Aorta (tissue), 5 donors: ENCODE data around the gene TRAF7. TPM values are rescaled to one million over a fixed set of nuclear protein-coding genes. Genes with fewer than 3 reads are reported as not detected.

Experiments
- ATAC-seq: fragments of 200-7000 bp; cut with Tn5 transposase; one replicate; pipeline ENCODE4 v1.9.1; 2022; ENCODE audit warnings: moderate library complexity; ENCODE audit not compliant: low FRiP score
- DNase-seq, 2 donors: peaks; one replicate each; pipeline ENCODE4 v3.0.0-alpha.2; 2020
- H3K27ac ChIP-seq, 2 donors: one replicate each; pipeline ENCODE4 v1.5.1; 2013; ENCODE audit warnings: low read length in 2 of 2, mild to moderate bottlenecking in 2 of 2, moderate library complexity in 2 of 2, control low read depth in 1 of 2, inconsistent platforms in 1 of 2, low read depth in 1 of 2
- H3K27me3 ChIP-seq, 2 donors: one replicate each; pipeline ENCODE4 v1.6.1; 2013; ENCODE audit warnings: control low read depth in 1 of 2, low read length in 1 of 2, mild to moderate bottlenecking in 1 of 2, moderate library complexity in 1 of 2; ENCODE audit not compliant: insufficient read depth in 2 of 2, control insufficient read depth in 1 of 2
- H3K36me3 ChIP-seq, 2 donors: one replicate each; pipeline ENCODE4 v1.6.1; 2013; ENCODE audit warnings: control low read depth in 1 of 2, low read length in 1 of 2, mild to moderate bottlenecking in 1 of 2; ENCODE audit not compliant: insufficient read depth in 2 of 2, control insufficient read depth in 1 of 2
- H3K4me1 ChIP-seq, 2 donors: one replicate each; pipeline ENCODE4 v1.6.1; 2013; ENCODE audit warnings: low read length in 2 of 2, control low read depth in 1 of 2, mild to moderate bottlenecking in 1 of 2, moderate library complexity in 1 of 2; ENCODE audit not compliant: insufficient read depth in 2 of 2, control insufficient read depth in 1 of 2
- H3K4me3 ChIP-seq, 2 donors: one replicate each; pipeline ENCODE4 v1.5.1; 2013; ENCODE audit warnings: low read length in 2 of 2, control low read depth in 1 of 2, mild to moderate bottlenecking in 1 of 2
- H3K9me3 ChIP-seq: one replicate; pipeline ENCODE4 v1.6.1; 2013; ENCODE audit warnings: mild to moderate bottlenecking, low read length; ENCODE audit not compliant: control insufficient read depth
- WGBS, 2 donors: extraction: QIAGEN DNeasy Blood & Tissue Kit; methylation state at CpG; one replicate each; pipeline ENCODE4 v1.1.7; 2013; 5-methylcytosine and 5-hydroxymethylcytosine counted together
- intact Hi-C, 2 donors: fragments of 100-400 bp; cut with DNase I; formaldehyde crosslinking; loops; one replicate each; pipeline versions ENCODE4 v1.14.2 to v1.15.0; 2022
- polyA plus RNA-seq, 2 donors: library from polyadenylated mRNA; stranded (reverse); fragments of 200-250 nt; gene quantifications; one replicate each; pipeline ENCODE4 v1.2.3, GENCODE V29; 2013
- total RNA-seq, 2 donors: library from RNA; stranded (reverse); fragmentation: NEBNext Ultra II Directional; extraction: Animal tissue kit (Norgen Biotek cat#: 25700); gene quantifications; one replicate each; pipeline ENCODE4 v1.2.1, GENCODE V29; 2021
- donor health status: healthy with polysubstance abuse.
- donor health status: Bipolar disorder and iron deficiency.
- donor health status: DM: no; HTN: no; CAD: no.
- donor health status: DM: no; HTN: no; CAD: no.
- donor health status: DM: yes; HTN: yes; CAD: no.

Gene TRAF7
- total and polyA plus RNA-seq, 4 donors = 24.4 to 54.4 (median 42.8) TPM

DNA sequence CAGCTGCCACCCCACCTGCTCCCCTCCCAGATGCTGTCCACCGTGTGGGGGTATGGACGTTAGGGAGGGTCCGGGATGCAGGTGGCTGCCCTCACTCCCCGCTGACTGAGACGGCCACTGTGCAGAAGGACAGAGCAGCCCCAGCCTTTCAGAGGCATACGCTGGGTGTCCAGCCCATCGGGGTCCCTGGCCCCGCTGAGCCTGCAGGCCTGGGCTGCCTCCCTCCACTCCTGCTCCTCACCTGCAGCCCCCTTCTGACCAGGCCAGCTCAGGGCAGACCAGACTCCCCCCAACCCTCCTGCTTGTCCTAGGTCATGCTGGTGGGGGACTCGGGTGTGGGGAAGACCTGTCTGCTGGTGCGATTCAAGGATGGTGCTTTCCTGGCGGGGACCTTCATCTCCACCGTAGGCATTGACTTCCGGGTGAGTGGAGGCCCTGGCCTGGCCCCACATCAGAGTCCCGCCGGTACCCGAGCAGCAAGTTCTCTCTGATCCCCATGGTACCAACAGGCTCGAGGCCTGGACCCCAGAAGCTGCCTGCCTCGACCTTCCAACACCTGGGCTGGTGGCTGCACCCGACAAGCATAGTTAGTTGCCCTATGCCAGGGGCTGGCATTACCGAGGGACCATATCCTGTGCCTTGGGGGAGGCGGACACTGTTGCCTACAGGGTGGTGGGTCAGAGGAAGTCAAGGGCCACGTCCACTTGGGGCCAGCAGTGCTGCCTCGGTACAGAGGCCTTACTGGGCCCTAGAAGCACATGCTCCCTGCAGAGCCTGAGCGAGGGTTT is 5.8 kb upstream of the TRAF7 start:
- no peaks in the 10 kb centered on the region for H3K9me3 ChIP-seq
- no peak overlapping the region for H3K4me3 ChIP-seq
- ATAC-seq = no peak
- DNase-seq = peak in 1 of 2 donors; percentile 75
- WGBS, 2 donors = 69% methylated on average over 24 of the region's 24 CpGs
- no peaks in the 10 kb centered on the region for H3K27me3 ChIP-seq
- intact Hi-C loops = loop anchor here in 1 of 2 donors (5.0 to 10.0 kb wide), 2 partner anchors 105 to 128 kb away; partner anchors contain the start of gene ECI1
- no peak overlapping the region for H3K27ac ChIP-seq
- no peaks in the 10 kb centered on the region for H3K4me1 ChIP-seq
- H3K36me3 ChIP-seq = no peaks in the 10 kb centered on the region

DNA sequence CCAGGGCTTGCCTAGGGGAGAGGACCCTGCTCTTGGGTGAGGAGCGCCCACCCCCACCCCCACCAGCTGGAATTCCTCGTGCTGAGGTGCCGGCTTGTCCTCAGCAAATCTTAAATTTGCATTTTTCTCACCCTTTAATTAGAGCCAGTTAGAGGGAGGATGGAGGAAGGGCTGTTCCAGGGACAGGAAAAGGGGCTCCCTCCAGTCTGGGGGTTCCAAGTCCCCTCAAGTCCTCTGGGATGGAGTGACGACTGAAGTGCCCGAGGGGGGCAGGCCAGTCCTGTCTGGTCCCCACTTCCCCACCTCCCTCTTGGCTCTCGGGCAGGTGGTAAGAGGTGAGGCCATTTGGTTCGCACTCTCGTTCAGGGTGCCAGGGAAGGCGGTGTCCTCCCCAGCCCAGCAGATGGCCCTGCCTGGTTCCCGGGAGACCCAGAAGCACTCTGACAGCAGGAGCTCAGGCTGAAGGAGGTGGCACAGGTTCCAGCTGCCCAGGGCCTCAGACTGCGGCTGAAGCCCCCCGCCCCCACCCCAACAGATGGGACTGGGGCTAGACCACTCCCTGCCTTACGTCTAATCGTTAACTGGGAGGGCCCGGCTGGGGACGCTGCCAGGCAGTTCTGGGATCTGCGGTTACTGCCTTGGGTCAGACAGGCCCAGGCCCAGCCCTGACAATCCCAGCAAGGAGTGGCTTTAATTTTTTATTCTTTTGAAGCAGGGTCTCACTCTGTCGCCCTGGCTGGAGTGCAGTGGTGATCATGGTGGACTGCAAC is 5.0 kb upstream of the TRAF7 start:
- 59 to 62% methylated on average over 18 of the region's 18 CpGs for WGBS, 2 donors
- ATAC-seq (no peak), DNase-seq (no peak)
- no peaks in the 10 kb centered on the region for H3K9me3 ChIP-seq
- H3K27ac ChIP-seq = no peak overlapping the region
- H3K27me3 ChIP-seq = no peaks in the 10 kb centered on the region
- H3K4me3 ChIP-seq = no peak overlapping the region
- intact Hi-C loops = loop anchor here in 1 of 2 donors (5.0 to 10.0 kb wide), 2 partner anchors 104 to 128 kb away; partner anchors contain the start of gene ECI1
- H3K4me1 ChIP-seq = no peaks in the 10 kb centered on the region
- no peaks in the 10 kb centered on the region for H3K36me3 ChIP-seq

DNA sequence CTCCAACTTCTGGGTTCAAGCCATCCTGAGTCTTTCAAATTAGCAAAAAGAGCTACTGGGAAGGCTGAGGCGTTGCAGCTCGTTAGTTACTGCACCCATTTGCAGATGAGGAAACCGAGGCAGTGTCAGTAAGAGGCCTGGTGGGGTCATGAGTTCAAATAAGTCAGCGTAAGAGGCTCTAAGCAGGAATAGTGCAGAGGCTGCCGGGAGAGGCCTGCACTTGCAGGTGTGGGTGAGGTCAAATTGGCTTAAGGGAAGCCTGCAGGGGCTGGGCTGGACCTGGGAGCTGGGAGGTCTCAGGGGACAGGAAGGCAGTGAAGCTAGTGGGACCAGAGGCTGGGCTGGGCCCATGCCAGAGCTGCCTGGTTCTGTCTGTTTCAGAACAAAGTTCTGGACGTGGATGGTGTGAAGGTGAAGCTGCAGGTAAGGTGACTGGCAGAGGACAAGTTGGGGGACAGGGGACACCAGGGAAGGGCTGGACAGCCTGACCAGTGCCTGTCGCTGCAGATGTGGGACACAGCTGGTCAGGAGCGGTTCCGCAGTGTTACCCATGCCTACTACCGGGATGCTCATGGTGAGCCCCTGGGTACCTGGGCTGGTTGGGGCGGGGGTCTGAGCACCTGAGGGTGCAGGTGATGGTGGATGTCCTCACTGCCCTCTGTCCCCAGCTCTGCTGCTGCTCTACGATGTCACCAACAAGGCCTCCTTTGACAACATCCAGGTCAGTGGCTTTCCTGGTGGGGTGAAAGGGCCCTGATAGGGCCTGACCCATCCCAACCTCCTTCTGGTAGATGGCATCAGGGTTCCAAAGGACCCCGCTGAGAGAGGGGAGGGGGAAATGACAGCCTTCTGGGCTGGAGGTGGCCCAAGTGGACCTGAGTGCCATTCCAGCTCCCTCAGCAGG is 4.1 kb upstream of the TRAF7 start:
- no peak overlapping the region for H3K27ac ChIP-seq

DNA sequence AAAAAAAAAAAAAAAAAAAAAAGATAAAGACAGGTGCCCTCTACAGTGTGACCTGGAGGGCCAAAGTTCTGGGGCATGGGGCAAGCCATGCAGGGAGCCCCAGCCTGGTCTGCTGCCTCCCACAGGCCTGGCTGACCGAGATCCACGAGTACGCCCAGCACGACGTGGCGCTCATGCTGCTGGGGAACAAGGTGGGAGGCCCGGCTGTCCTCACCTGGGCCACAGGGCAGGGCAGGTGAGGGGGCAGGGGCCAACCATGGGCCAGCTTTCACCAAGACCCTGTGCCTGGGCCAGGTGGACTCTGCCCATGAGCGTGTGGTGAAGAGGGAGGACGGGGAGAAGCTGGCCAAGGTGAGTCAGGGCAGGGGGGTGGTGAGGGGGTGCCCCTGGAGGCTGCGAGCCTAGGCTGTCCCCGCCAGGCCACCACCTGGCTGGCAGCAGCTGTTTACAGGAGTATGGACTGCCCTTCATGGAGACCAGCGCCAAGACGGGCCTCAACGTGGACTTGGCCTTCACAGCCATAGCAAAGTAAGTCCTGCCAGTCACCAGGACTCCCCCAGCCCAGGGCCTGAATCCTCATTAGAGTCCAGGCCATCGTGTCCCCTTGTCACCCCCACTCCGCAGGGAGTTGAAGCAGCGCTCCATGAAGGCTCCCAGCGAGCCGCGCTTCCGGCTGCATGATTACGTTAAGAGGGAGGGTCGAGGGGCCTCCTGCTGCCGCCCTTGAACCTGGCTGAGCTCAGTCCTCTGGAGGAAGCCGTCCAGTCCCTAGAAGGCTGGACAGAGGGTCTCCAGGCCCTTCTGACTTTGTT is 2.7 kb upstream of the TRAF7 start:
- no peaks in the 10 kb centered on the region for H3K27me3 ChIP-seq
- ATAC-seq (no peak), DNase-seq (peak in 1 of 2 donors; percentile 80)
- H3K9me3 ChIP-seq = no peaks in the 10 kb centered on the region
- intact Hi-C loops = loop anchor here in 1 of 2 donors (5.0 to 10.0 kb wide), 2 partner anchors 102 to 131 kb away; partner anchors contain the start of gene ECI1
- peak overlapping the region in 1 of 2 donors; percentile 20 for H3K4me3 ChIP-seq
- 20 to 26% methylated on average over 25 of the region's 25 CpGs for WGBS, 2 donors
- no peaks in the 10 kb centered on the region for H3K4me1 ChIP-seq
- H3K36me3 ChIP-seq = no peaks in the 10 kb centered on the region
- peak overlapping the region in 1 of 2 donors; percentile 10 for H3K27ac ChIP-seq

More for the DNA sequence above, 4.1 kb upstream of the TRAF7 start:
- no peaks in the 10 kb centered on the region for H3K4me1 ChIP-seq
- no peak overlapping the region for H3K4me3 ChIP-seq
- ATAC-seq (no peak), DNase-seq (no peak)
- intact Hi-C loops = loop anchor here in 1 of 2 donors (5.0 to 10.0 kb wide), 2 partner anchors 103 to 129 kb away; partner anchors contain the start of gene ECI1
- 69 to 76% methylated on average over 13 of the region's 13 CpGs for WGBS, 2 donors
- no peaks in the 10 kb centered on the region for H3K27me3 ChIP-seq
- H3K9me3 ChIP-seq = no peaks in the 10 kb centered on the region
- no peaks in the 10 kb centered on the region for H3K36me3 ChIP-seq

DNA sequence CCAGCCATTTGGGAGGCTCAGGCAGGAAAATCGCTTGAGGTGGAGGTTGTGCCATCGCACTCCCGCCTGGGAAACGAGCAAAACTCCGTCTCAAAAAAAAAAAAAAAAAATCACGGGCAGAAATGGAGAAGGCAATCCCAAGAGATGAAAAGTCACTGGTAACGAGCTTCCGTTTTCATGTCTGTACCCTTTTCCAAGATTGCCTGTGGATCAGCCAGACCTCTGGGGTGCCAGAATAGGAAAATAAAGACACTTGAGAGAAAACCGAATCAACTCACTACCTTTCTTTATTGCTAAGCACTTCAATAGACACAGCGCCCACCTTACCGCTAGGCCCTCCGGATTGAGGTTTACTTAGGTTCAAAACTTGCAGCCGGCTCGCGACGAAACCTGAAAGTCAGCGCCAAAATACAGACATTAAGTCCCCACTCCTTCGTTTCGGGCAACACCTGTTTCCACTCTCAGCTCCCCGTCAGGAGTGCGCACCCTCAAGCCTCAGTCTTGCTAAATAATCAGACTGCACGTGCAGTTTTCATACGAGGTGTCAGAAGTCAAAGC is 970 bp upstream of the TRAF7 start:
- intact Hi-C loops = loop anchor here (1.0 to 10.0 kb wide), 3 partner anchors 69 to 132 kb away; partner anchors contain the start of genes E4F1 (in 1 of the 2) and ECI1 (in 1 of the 2)
- peak in 1 of 2 donors; percentile 72 for DNase-seq
- H3K9me3 ChIP-seq = no peaks in the 10 kb centered on the region
- H3K27ac ChIP-seq = no peak overlapping the region
- H3K4me1 ChIP-seq = no peaks in the 10 kb centered on the region
- no peak for ATAC-seq
- H3K27me3 ChIP-seq = no peaks in the 10 kb centered on the region
- H3K36me3 ChIP-seq = no peaks in the 10 kb centered on the region
- WGBS, 2 donors = 2% methylated on average over 23 of the region's 23 CpGs
- H3K4me3 ChIP-seq = peak overlapping the region; percentile 58 to 72

DNA sequence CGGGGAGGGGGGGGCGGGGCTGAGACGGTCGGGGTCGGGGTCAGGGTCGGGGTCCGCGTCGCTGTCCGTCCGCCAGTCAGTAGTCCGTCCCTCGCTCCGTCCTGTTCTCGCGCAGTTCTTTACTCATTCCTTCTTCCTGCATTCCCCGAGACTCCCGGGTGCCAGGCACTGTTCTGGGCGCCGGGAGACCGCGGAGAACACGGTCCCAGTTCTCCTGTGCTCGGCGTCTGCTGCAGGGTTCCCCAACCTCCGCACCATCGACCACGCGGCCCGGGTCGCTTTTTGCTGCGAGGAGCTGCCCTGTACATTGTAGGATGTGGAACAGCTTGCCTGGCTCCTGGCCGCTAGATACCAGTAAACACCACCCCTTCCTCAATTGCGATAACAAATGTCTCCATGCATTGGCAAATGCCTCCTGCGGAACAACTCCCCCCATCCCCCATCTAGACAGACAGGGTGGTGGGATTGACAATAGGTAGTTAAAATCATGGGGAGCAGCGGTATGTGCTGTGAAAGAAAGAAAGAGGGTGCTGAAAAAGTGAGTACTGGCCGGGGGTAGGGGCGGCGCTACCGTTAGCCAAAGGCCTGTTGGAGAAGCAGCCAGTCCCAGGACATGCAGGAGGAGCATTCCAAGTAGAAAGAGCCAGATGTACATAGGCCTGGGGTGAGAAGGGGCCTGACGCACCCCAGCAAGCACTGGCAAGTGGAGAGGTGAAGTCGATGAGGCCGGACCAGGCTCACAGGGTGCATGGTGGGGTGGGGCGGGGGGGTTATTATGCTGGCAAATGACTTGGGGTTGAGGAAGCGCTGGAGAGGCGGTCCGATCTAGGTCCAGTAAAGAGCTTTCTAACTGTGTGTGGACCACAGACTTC is 631 bp downstream of the TRAF7 start:
- Histone ChIP-seq H3K4me3 (peak overlapping the region; percentile 50 to 56), H3K27me3 (no peaks in the 10 kb centered on the region), H3K4me1 (no peaks in the 10 kb centered on the region), H3K36me3 (no peaks in the 10 kb centered on the region), H3K9me3 (no peaks in the 10 kb centered on the region), H3K27ac (peak overlapping the region in 1 of 2 donors; percentile 33)
- ATAC-seq = no peak
- intact Hi-C loops = loop anchor here (1.0 to 10.0 kb wide), 2 partner anchors 67 to 99 kb away; partner anchors contain the start of genes E4F1 (in 1 of the 2) and ECI1 (in 1 of the 2)
- peak; percentile 58 to 78 for DNase-seq
- 4 to 5% methylated on average over 41 to 47 of the region's 47 CpGs for WGBS, 2 donors

DNA sequence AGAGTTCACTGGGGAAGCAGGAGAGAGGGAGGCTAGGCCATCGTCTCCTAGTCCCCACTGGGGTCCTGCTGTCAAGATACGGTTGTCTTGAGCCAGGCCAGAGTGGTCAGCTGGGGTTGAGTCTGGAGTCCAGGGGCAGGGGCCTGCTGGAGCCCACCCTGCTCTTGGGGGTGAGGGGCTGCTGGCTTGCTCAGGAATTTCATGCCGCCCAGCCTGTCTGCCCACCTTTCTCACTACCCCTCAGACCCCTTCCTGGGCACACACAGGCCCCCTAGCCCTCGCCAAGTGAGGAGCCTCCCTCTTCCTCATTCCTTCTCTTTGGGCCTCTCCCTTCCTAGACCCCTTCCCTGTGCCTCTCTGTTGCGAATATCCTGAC is 1.3 kb downstream of the TRAF7 start:
- WGBS, 2 donors = 65 to 69% methylated on average over 5 of the region's 5 CpGs
- Histone ChIP-seq H3K9me3 (no peaks in the 10 kb centered on the region), H3K4me1 (no peaks in the 10 kb centered on the region), H3K27ac (no peak overlapping the region), H3K36me3 (no peaks in the 10 kb centered on the region), H3K27me3 (no peaks in the 10 kb centered on the region), H3K4me3 (no peak overlapping the region)
- DNase-seq (no peak), ATAC-seq (no peak)
- intact Hi-C loops = loop anchor here in 1 of 2 donors (10.0 kb wide), 1 partner anchor 98 kb away; the partner anchor contains the start of gene ECI1
